WTC11 (cell line): ENCODE results near the gene CMTM2. TPM values are rescaled to one million over a fixed set of nuclear protein-coding genes. Genes with fewer than 3 reads are reported as not detected.

Source experiments
- AFF4 ChIP-seq: sonication (generic); formaldehyde crosslinking; IDR thresholded peaks from 2 replicates; pipeline ENCODE4 v1.8.1; 2023; ENCODE audit warnings: mild to moderate bottlenecking, missing genetic modification reagents, borderline replicate concordance
- CBFB ChIP-seq: sonication (generic); formaldehyde crosslinking; IDR thresholded peaks from 2 replicates; pipeline ENCODE4 v1.8.1; 2022; ENCODE audit warnings: mild to moderate bottlenecking, low read depth, missing genetic modification reagents
- CREB1 ChIP-seq: sonication (generic); formaldehyde crosslinking; IDR thresholded peaks from 2 replicates; pipeline ENCODE4 v1.8.0; 2023; ENCODE audit warnings: mild to moderate bottlenecking, missing genetic modification reagents
- ESRRA ChIP-seq: sonication (generic); formaldehyde crosslinking; IDR thresholded peaks from 2 replicates; pipeline ENCODE4 v1.8.1; 2022; ENCODE audit warnings: mild to moderate bottlenecking, missing genetic modification reagents, borderline replicate concordance
- FOXJ3 ChIP-seq: sonication (generic); formaldehyde crosslinking; IDR thresholded peaks from 2 replicates; pipeline ENCODE4 v1.9.0; 2021; ENCODE audit warnings: missing genetic modification reagents, mild to moderate bottlenecking, borderline replicate concordance
- FOXK1 ChIP-seq: sonication (generic); formaldehyde crosslinking; IDR thresholded peaks from 2 replicates; pipeline ENCODE4 v1.8.0; 2022; ENCODE audit warnings: mild to moderate bottlenecking, moderate library complexity, missing genetic modification reagents
- IRF1 ChIP-seq: sonication (generic); formaldehyde crosslinking; IDR thresholded peaks from 2 replicates; pipeline ENCODE4 v1.8.0; 2023; ENCODE audit warnings: missing genetic modification reagents
- IRF2 ChIP-seq: sonication (generic); formaldehyde crosslinking; IDR thresholded peaks from 2 replicates; pipeline ENCODE4 v1.8.0; 2022; ENCODE audit warnings: low read depth, missing genetic modification reagents, borderline replicate concordance
- NFE2L1 ChIP-seq: sonication (generic); formaldehyde crosslinking; IDR thresholded peaks from 2 replicates; pipeline ENCODE4 v1.8.1; 2023; ENCODE audit warnings: missing genetic modification reagents
- NFYB ChIP-seq: sonication (generic); formaldehyde crosslinking; conservative IDR thresholded peaks from 2 replicates; pipeline ENCODE4 v1.8.0; 2022; ENCODE audit warnings: low read depth, missing genetic modification reagents
- NR3C1 ChIP-seq: sonication (generic); formaldehyde crosslinking; conservative IDR thresholded peaks from 2 replicates; pipeline ENCODE4 v1.8.1; 2023; ENCODE audit warnings: low read depth, mild to moderate bottlenecking, missing genetic modification reagents
- SP1 ChIP-seq: sonication (generic); formaldehyde crosslinking; conservative IDR thresholded peaks from 2 replicates; pipeline ENCODE4 v1.8.1; 2022; ENCODE audit warnings: missing genetic modification reagents
- STAT6 ChIP-seq: sonication (generic); formaldehyde crosslinking; conservative IDR thresholded peaks from 2 replicates; pipeline ENCODE4 v1.8.1; 2023; ENCODE audit warnings: mild to moderate bottlenecking, low read depth, missing genetic modification reagents, moderate library complexity
- TCF7 ChIP-seq: sonication (generic); formaldehyde crosslinking; IDR thresholded peaks from 2 replicates; pipeline ENCODE4 v1.8.0; 2022; ENCODE audit warnings: mild to moderate bottlenecking, low read depth, missing genetic modification reagents, moderate library complexity
- TEAD1 ChIP-seq: sonication (generic); formaldehyde crosslinking; IDR thresholded peaks from 2 replicates; pipeline ENCODE4 v1.8.0; 2022; ENCODE audit warnings: mild to moderate bottlenecking, missing genetic modification reagents
- USF2 ChIP-seq: sonication (generic); formaldehyde crosslinking; IDR thresholded peaks from 2 replicates; pipeline ENCODE4 v1.8.1; 2023; ENCODE audit warnings: mild to moderate bottlenecking, missing genetic modification reagents, moderate library complexity
- ZNF317 ChIP-seq: sonication (generic); formaldehyde crosslinking; IDR thresholded peaks from 2 replicates; pipeline ENCODE4 v1.8.1; 2023; ENCODE audit warnings: low read depth, mild to moderate bottlenecking, moderate library complexity, missing genetic modification reagents, borderline replicate concordance
- ZNF425 ChIP-seq: fragments of 250-450 bp; sonication (Bioruptor Pico); conservative IDR thresholded peaks from 2 replicates; pipeline ENCODE4 v1.9.0; 2021; ENCODE audit warnings: mild to moderate bottlenecking
- ZNF532 ChIP-seq: fragments of 250-450 bp; sonication (Bioruptor Pico); IDR thresholded peaks from 2 replicates; pipeline ENCODE4 v1.9.0; 2021; ENCODE audit warnings: mild to moderate bottlenecking, borderline replicate concordance
- total RNA-seq: library from RNA; stranded (reverse); gene quantifications from 3 replicates; pipeline ENCODE4 v1.2.3, GENCODE V29; 2021

The CMTM2 gene
- total RNA-seq, 1 experiment from 2014 or later, result not detected

GRCh38 chr16:66552286-66553177 lies 26.7 kb upstream of the CMTM2 start, which contains the start of gene CKLF (continued):
- TF ChIP-seq SP1 (CRISPR knock-in tag), result peak; percentile 79
- TF ChIP-seq FOXJ3 (CRISPR knock-in tag), result peak; percentile 83; the same call in 1 of the 2 replicates
- peak; percentile 97 for TF ChIP-seq AFF4 (CRISPR knock-in tag)
- peak; percentile 94 for TF ChIP-seq IRF1
- TF ChIP-seq TCF7 (CRISPR knock-in tag), result peak; percentile 95
- peak; percentile 97 for TF ChIP-seq NFE2L1 (CRISPR knock-in tag)
- TF ChIP-seq ZNF317, result peak; percentile 78
- peak; percentile 92 for TF ChIP-seq ESRRA (CRISPR knock-in tag)
- TF ChIP-seq USF2 (CRISPR knock-in tag), result peak; percentile 51; the same call in 1 of the 2 replicates
- peak; percentile 87; the same call in 1 of the 2 replicates for TF ChIP-seq NR3C1 (CRISPR knock-in tag)
- TF ChIP-seq CREB1 (CRISPR knock-in tag), result peak; percentile 92
- peak; percentile 98 for TF ChIP-seq TEAD1 (CRISPR knock-in tag)
- TF ChIP-seq STAT6 (CRISPR knock-in tag), result no peak; the same call in 1 of the 2 replicates
- peak; percentile 52; the same call in 1 of the 2 replicates for TF ChIP-seq ZNF532 (CRISPR knock-in tag)
- peak; percentile 88; the same call in 1 of the 2 replicates for TF ChIP-seq IRF2
- peak; percentile 95 for TF ChIP-seq FOXK1 (CRISPR knock-in tag)
- peak; percentile 56 for TF ChIP-seq NFYB (CRISPR knock-in tag)
- TF ChIP-seq CBFB (CRISPR knock-in tag), result peak; percentile 87; the same call in 1 of the 2 replicates
- no peak for TF ChIP-seq ZNF425 (CRISPR knock-in tag)
